KG1 (cell line): ENCODE data around the gene SPAG17.

Experiments
- DNase-seq: peaks from one replicate; lab custom pipeline; 2025; lab: John Stamatoyannopoulos, UW

Gene SPAG17

DNA sequence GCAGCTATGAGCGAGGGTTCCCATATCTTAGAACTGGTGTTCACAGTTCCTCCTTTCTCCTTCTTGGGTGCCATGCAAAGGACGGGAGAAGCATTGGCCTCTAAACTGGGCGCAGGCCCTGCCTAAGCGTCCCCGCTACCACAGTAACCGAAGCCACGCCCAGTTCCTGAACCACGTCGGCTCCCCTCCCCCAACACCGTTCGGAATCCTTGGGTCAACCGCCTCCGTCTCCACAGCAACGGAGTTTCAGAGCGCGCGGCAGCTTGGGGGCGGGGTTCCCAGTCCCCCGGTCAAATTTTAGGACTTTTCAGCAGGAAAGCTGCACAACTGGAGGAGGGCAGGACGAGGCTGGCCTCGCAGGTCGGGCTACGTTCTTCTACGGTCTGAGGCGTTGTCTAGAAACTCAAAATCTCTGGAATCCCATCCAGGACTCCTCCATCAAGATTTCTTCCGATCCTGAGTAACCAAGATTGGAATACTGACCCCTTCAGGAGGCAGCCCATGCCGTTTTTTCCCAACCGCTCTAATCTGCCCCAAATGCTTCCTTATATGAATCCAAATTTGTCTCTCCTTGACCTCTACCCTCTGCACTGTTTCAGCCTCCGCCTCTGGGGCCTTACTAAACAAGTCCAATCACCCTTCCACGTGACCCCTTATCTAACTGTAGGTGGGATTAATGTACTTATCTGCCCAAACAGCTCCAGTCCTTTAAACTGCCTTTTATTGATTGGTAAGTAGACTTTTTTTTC is at the start of gene SPAG17:
TSS of gene SPAG17 (minus strand) at position 145 of the 749 bp plus-strand sequence. CDS start at position 74, 71 bp downstream.
- DNase-seq, result no peak

DNA sequence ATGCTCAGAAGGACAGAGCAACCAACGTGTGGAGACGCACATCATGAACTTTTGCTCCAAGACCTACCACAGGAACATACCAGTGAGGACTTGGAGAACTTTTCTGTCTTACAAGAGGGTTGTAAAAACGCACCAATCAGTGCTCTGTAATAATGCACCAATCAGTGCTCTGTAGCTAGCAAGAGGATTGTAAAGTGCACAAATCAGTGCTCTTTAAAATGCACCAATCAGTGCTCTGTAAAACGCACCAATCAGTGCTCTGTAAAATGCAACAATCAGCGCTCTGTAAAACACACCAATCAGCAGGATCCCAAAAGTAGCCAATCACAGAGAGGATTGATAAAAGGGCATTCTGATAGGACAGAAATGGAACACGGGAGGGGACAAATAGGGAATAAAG is 40.4 kb upstream of the SPAG17 start:
- no peak for DNase-seq

- DNase-seq, result no peak
Observed at GRCh38 chr1:118223426-118223825, 38.4 kb upstream of the SPAG17 start.

DNA sequence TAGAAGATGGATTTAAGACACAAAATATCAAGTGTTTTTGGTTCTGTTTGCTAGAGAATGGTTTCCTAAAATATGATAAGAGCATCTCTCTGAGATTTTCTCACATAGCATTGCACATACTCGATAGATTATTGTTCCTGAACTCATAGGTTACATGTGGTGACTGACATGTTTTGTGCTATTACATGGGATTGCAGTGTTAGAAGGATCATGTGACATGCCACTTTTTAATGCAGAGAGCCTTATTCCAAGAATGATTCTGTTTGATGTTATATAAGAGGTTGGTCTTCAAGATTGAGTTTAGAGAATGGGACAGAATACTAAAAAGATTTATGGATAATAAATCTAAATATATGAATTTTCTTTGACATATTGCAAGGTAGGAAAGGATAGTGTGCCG is 34.4 kb upstream of the SPAG17 start:
- no peak for DNase-seq

GRCh38 chr1:118217141-118217838 is 32.3 kb upstream of the SPAG17 start:
- peak; percentile 51 for DNase-seq

GRCh38 chr1:118214866-118215265 is 29.8 kb upstream of the SPAG17 start:
- DNase-seq, result no peak

DNA sequence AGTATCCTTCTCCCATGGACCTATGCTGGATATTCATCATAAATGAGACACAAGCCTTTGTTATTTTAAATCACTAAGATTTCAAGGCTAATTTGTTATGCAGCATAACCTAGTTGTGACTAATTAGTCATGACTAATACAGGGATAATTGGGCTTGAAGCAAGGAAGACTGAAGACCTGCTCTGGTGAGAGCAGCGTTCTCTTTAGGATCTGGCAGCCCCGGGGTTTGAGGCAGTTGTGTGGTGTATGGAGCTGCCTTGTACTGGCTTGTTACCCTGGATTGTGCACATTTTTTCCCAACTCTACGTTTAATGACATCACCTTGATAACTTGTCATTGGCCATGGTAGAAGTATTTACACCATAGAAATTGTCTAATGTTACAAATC is 25.7 kb upstream of the SPAG17 start:
- no peak for DNase-seq

DNA sequence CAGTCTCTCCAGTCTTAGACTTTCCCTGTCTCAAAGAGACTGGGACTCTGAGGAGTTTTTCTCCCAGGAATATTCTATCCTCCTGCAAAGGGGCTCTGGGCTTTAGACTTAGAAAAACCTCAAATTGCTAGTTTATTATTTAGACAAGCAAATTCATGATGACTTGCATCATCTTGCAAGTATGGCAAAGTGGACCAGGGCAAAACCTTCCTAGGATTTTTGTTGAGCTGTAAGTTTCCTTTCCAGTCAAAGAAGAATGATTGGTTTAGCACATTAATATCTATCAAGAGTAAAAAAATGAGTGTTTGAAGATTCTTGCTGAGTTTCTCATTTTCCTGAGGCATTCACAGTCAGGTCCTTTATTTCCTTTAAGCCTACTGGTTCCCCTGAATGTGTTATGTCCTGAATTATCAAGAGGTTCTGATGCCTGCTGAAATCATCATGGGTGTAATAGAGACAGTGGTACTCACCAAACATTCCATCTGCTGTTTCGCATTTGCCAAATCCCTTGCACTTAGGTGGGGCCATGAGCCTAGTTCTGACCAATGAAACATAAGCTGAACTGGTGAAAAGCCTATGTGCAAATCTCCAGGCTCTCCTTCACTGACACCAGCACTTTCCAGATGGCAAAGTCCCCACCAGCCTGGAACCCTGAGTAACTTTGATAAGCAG is 25.2 kb upstream of the SPAG17 start:
- DNase-seq, result no peak

- DNase-seq, result no peak
Observed at GRCh38 chr1:118209648-118210047, 24.6 kb upstream of the SPAG17 start.

DNA sequence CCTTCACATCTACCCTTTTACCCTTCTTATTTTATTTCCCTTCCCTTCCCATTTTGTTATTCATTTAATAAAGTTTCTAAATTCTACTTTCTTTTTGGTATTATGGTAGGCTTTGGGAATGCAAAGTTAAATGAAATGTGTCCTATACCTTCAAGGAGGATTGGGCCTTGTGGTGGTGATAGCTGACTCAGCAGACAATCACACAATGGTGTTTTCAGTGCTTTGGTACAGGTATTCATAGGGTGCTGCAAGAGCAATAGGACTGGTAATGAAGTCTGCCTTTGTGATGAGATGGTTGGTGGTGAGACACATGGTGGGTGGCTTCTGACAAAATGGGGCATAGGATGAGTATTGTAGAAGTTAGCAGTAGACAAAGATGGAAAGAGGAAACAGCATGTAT is 21.9 kb upstream of the SPAG17 start:
- DNase-seq, result no peak

DNA sequence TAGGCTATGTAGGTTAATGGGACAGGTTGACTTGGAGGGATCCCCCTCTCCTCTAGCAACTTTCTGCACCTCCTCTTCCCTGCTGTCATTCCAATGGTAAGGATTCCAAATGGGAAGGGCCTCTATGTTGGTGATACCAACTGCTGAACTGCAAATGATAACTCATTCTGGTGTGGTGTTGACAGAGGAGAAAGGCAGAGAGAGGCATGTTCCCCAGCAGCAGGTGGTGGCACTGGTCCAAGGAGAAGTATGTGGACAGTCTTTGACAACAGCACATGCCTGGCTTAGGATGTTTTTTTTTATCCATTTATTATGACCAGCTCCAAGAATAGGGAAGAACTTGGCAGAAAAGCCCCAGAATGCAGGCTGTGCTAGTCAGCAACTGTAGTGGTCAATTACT is 19.6 kb upstream of the SPAG17 start:
- DNase-seq, result no peak

GRCh38 chr1:118204105-118204504 is 19.1 kb upstream of the SPAG17 start:
- DNase-seq, result no peak

- no peak for DNase-seq
Observed at GRCh38 chr1:118202076-118202608, 17.1 kb upstream of the SPAG17 start.

DNA sequence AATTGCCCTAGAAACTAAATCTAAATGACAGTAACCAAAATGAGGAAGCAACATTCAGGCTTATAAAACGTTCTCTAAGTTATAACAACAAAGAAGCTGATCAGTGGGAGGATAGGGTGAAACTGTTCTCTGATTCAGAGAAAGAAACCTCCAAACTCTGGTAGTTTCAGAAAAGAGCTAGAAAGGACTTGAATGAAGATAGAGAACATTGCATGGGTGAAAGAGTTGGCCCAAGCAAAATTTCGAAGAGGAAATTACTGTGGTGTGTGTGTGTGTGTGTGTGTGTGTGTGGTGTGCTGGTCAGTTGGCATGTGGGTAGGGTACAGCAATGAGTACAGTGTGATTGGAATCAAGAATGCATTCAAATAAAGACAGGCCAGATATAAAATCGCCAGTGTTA is 16.5 kb upstream of the SPAG17 start:
- DNase-seq, result no peak

DNA sequence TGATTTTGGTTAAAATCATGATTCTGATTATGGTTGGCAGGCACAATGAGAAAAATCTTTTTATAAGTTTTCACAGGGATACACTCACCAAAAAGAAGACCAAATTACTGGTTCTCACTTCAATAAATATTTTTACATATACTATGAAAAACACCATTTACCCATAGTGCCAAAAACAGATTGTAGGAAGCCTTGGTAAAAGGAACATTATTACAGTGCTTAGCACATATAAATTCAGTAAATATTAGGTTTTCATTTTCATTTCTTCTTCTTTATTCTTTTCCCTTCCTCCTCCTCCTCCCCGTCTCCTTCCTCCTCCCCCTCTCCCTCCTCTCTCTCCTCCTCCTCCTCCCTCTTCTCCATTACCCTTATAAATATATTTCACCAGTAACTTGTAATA is 15.8 kb upstream of the SPAG17 start:
- no peak for DNase-seq

DNA sequence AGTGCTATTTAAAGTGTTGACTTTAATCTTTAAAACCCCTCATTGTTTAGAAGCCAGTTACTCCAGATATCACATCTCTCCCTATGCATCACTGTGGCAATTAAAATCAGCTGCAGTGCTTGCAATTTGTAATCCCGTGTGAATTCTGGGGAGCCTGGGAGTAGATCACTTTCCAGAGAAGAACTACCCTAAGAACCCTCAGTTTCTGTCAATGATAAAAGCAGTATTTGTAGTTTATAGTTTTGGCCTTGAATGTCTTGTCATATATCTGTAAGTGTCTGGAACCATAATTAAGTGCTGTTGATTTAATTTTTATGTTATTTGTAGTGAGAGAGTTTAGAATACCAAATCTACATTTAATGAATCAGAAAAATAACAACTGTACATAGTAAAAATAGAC is 5.5 kb upstream of the SPAG17 start:
- DNase-seq, result no peak

DNA sequence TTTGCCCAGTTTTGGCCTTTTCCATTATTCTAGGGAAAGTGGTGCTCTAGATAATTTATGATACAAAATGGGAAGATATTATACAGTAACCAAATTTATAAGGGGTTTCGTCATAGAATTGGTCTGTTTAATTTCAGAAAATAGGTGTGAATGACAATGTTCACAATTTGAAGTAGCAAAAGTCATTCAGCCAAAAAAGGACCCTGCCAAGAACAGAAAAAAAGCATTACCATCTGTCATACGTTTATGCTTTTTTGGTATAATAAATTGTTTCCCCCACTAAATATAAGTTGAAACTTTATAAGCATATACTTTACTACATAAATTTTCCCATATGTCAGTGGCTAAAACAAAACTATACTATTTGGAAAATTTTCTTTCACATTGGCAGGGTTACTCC is 4.5 kb upstream of the SPAG17 start:
- no peak for DNase-seq

- no peak for DNase-seq
Observed at GRCh38 chr1:118188411-118188810, 3.4 kb upstream of the SPAG17 start.

- no peak for DNase-seq
Observed at GRCh38 chr1:118186026-118186425, 998 bp upstream of the SPAG17 start.

GRCh38 chr1:118184739-118185083 is 317 bp downstream of the SPAG17 start:
- DNase-seq, result no peak

DNA sequence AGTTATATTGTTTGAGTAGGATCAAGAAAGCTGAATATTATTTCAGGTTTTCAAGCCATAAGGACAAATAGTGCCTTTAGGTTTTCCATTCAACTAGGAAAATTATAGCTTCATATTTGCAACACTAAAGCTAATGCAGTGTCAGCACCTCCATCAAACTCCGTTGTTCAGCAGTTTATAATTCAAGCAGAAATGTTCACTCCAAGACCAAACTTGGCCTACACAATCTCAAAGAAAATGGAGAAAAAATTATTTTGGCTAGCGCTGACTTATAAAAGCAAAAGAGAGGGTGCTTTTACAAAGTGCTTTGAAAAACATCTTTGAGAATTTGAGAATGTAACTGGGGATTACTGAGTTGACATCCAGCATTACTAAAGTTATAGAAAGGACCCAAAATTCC is 1.4 kb downstream of the SPAG17 start:
- DNase-seq, result no peak

GRCh38 chr1:118177998-118178397 is 7.0 kb downstream of the SPAG17 start:
- no peak for DNase-seq

DNA sequence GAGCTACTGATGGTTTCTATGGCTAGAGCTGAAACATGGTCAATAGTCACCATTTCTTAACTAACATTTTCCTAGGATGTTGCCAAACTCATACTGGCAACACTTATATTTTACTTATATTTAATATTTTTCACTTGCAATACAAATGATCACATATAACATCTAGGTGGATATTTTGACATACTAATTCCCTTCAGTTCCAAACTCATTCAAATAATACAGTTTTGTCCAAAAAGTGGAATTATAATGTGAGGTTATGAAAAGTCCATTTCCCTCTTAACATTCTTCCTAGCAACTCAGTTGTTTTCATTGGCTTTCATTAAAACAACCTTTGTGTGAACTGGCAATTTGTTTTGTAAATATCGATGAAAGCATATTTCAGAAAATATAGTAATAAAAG is 16.0 kb downstream of the SPAG17 start:
- DNase-seq, result no peak
